IPS-NIHi11 (cell line): Measurements from ENCODE around the gene CDH23.

Experiments
- DNase-seq: peaks from one replicate; pipeline ENCODE4 v3.0.0; 2012; ENCODE audit warnings: mixed read lengths, low spot score

Gene CDH23

GRCh38 chr10:71423250-71423649 is 26.5 kb downstream of the CDH23 start:
- DNase-seq = no peak

GRCh38 chr10:71423901-71424300 is 27.2 kb downstream of the CDH23 start:
- DNase-seq = no peak

- no peak for DNase-seq
Measured at GRCh38 chr10:71424496-71425194, 27.9 kb downstream of the CDH23 start.

- DNase-seq = no peak
Measured at GRCh38 chr10:71426058-71426605, 29.4 kb downstream of the CDH23 start.

- DNase-seq = no peak
Measured at GRCh38 chr10:71427246-71427645, 30.5 kb downstream of the CDH23 start.

GRCh38 chr10:71429304-71429703 is 32.6 kb downstream of the CDH23 start:
- DNase-seq = no peak

GRCh38 chr10:71429929-71430328 is 33.2 kb downstream of the CDH23 start:
- peak; percentile 61 for DNase-seq

GRCh38 chr10:71431239-71432100 is 34.8 kb downstream of the CDH23 start:
- peak; percentile 67 for DNase-seq

GRCh38 chr10:71432101-71432905 is 35.6 kb downstream of the CDH23 start:
- no peak for DNase-seq

GRCh38 chr10:71432956-71433767 is 36.4 kb downstream of the CDH23 start:
- DNase-seq = peak; percentile 2

GRCh38 chr10:71433768-71434744 is 37.3 kb downstream of the CDH23 start:
- no peak for DNase-seq

GRCh38 chr10:71434760-71435394 is 38.2 kb downstream of the CDH23 start:
- peak; percentile 2 for DNase-seq

GRCh38 chr10:71435571-71436267 is 39.0 kb downstream of the CDH23 start:
- peak; percentile 16 for DNase-seq

GRCh38 chr10:71436268-71437125 is 39.8 kb downstream of the CDH23 start:
- peak; percentile 4 for DNase-seq

- no peak for DNase-seq
Measured at GRCh38 chr10:71437537-71438092, 40.9 kb downstream of the CDH23 start.

- no peak for DNase-seq
Measured at GRCh38 chr10:71438761-71439160, 42.0 kb downstream of the CDH23 start.

GRCh38 chr10:71439670-71440425 is 43.1 kb downstream of the CDH23 start:
- DNase-seq = no peak
